Gastroesophageal sphincter (tissue), 4 donors: Measurements from ENCODE around the gene NUDT16L1. TPM values are rescaled to one million over a fixed set of nuclear protein-coding genes. Genes with fewer than 3 reads are reported as not detected.

Experiments used
- ATAC-seq: fragments of 150-250 bp; one replicate; pipeline ENCODE4 v1.9.1; 2016; ENCODE audit warnings: mild to moderate bottlenecking, moderate library complexity
- H3K27ac ChIP-seq, 4 donors: fragments of 200-600 bp; sonication (generic) in 3 of 4; 1 replicate in 3 of 4; 2 replicates in 1 of 4; pipeline ENCODE4 v1.5.1; 2016 to 2019
- H3K27me3 ChIP-seq: fragments of 200-600 bp; sonication (generic); one replicate; pipeline ENCODE4 v1.5.1; 2019
- H3K36me3 ChIP-seq, 2 donors: fragments of 200-600 bp; sonication (generic); one replicate each; pipeline ENCODE4 v1.5.1; 2019; ENCODE audit warnings: control low read depth in 1 of 2
- H3K4me1 ChIP-seq, 3 donors: fragments of 200-600 bp; sonication (generic); 1 replicate in 2 of 3; 2 replicates in 1 of 3; pipeline ENCODE4 v1.5.1; 2016 to 2019; ENCODE audit warnings: control low read depth in 2 of 3
- H3K4me3 ChIP-seq, 2 donors: fragments of 200-600 bp; sonication (generic); one replicate each; pipeline ENCODE4 v1.5.1; 2019; ENCODE audit warnings: mild to moderate bottlenecking in 1 of 2, moderate library complexity in 1 of 2
- H3K9me3 ChIP-seq, 3 donors: fragments of 200-600 bp; sonication (generic); one replicate each; pipeline ENCODE4 v1.5.1; 2017 to 2019; ENCODE audit warnings: control low read depth in 2 of 3
- CTCF ChIP-seq, 4 experiments: fragments of 200-600 bp in 2 of 4; fragments of 450-650 bp in 2 of 4; sonication (generic) in 1 of 4; IDR thresholded peaks; one replicate each; pipeline ENCODE4 v1.5.1; 2017 to 2019; ENCODE audit warnings: antibody characterized with exemption in 4 of 4, mild to moderate bottlenecking in 2 of 4, moderate library complexity in 2 of 4
- EP300 ChIP-seq: sonication (generic); formaldehyde crosslinking; IDR thresholded peaks from one replicate; pipeline ENCODE4 v1.6.1; 2017; ENCODE audit warnings: antibody characterized with exemption, mild to moderate bottlenecking
- POLR2A ChIP-seq, 2 donors: fragments of 450-650 bp; IDR thresholded peaks; one replicate each; pipeline ENCODE4 v1.6.1; 2017; ENCODE audit warnings: antibody characterized with exemption in 2 of 2, mild to moderate bottlenecking in 2 of 2, moderate library complexity in 1 of 2
- POLR2AphosphoS5 ChIP-seq: sonication (generic); formaldehyde crosslinking; IDR thresholded peaks from one replicate; pipeline ENCODE4 v1.6.1; 2017; ENCODE audit warnings: antibody characterized with exemption
- whole genome bisulfite sequencing, 2 donors: methylation state at CpG; one replicate each; pipeline ENCODE4 v1.1.5; 2018; ENCODE audit warnings: low coverage in 1 of 2; 5-methylcytosine and 5-hydroxymethylcytosine counted together
- total RNA-seq, 4 donors: library from RNA; depleted of rRNA; stranded (reverse); fragments of >200 nt; gene quantifications; one replicate each; pipeline ENCODE4 v1.1.0, GENCODE V29; 2016

NUDT16L1 gene
- total RNA-seq, 4 donors from 2014 or later: 14.8 to 26.3 (median 21.4) TPM

- H3K4me3 ChIP-seq: no peak overlapping the region
- H3K27ac ChIP-seq: no peak overlapping the region
- peaks cover 0 to 18% (median 5%) of the 10 kb centered on the region in 3 donors for H3K4me1 ChIP-seq
- WGBS, 2 donors: 65 to 76% methylated on average over 3 to 10 of the region's 23 CpGs
- ATAC-seq: no peak
- H3K9me3 ChIP-seq: no peaks in the 10 kb centered on the region
- peaks cover 0 to 96% of the 10 kb centered on the region in 2 donors for H3K36me3 ChIP-seq
- no peaks in the 10 kb centered on the region for H3K27me3 ChIP-seq
- TF ChIP-seq POLR2AphosphoS5 (no peak), CTCF (IDR thresholded peaks at IDR 0.05) (no peak), POLR2A (IDR thresholded peaks at IDR 0.05) (no peak), EP300 (no peak)
Measured at GRCh38 chr16:4675864-4676786, 17.2 kb upstream of the NUDT16L1 start.

GRCh38 chr16:4676831-4677230, 16.5 kb upstream of the NUDT16L1 start:
- WGBS, 2 donors: 69 to 100% methylated on average over 1 to 3 of the region's 11 CpGs
- no peak for ATAC-seq
- Histone ChIP-seq H3K4me3 (no peak overlapping the region), H3K9me3 (no peaks in the 10 kb centered on the region), H3K27me3 (no peaks in the 10 kb centered on the region), H3K4me1 (peaks cover 0 to 25% (median 5%) of the 10 kb centered on the region in 3 donors), H3K36me3 (peaks cover 0 to 96% of the 10 kb centered on the region in 2 donors), H3K27ac (no peak overlapping the region)
- TF ChIP-seq CTCF (IDR thresholded peaks at IDR 0.05) (no peak), POLR2A (IDR thresholded peaks at IDR 0.05) (no peak), EP300 (no peak), POLR2AphosphoS5 (no peak)

GRCh38 chr16:4677390-4677789, 16.0 kb upstream of the NUDT16L1 start:
- Histone ChIP-seq H3K27me3 (no peaks in the 10 kb centered on the region), H3K9me3 (no peaks in the 10 kb centered on the region), H3K4me1 (peaks cover 0 to 30% (median 5%) of the 10 kb centered on the region in 3 donors), H3K27ac (no peak overlapping the region), H3K36me3 (peaks cover 0 to 96% of the 10 kb centered on the region in 2 donors), H3K4me3 (no peak overlapping the region)
- WGBS, 2 donors: 100% methylated on average over 2 of the region's 17 CpGs; no CpG with 5 or more reads in 1 of the 2 donors
- no peak for TF ChIP-seq CTCF (IDR thresholded peaks at IDR 0.05)
- no peak for TF ChIP-seq POLR2AphosphoS5
- TF ChIP-seq POLR2A (IDR thresholded peaks at IDR 0.05): no peak
- TF ChIP-seq EP300: no peak
- ATAC-seq: no peak

GRCh38 chr16:4677994-4678393, 15.4 kb upstream of the NUDT16L1 start:
- ATAC-seq: no peak
- TF ChIP-seq CTCF (IDR thresholded peaks at IDR 0.05): no peak
- no peak for TF ChIP-seq POLR2AphosphoS5
- no peak for TF ChIP-seq EP300
- TF ChIP-seq POLR2A (IDR thresholded peaks at IDR 0.05): no peak

More at GRCh38 chr16:4677994-4678393, 15.4 kb upstream of the NUDT16L1 start:
- H3K27me3 ChIP-seq: no peaks in the 10 kb centered on the region
- H3K36me3 ChIP-seq: peaks cover 0 to 97% of the 10 kb centered on the region in 2 donors
- 92% methylated on average over 3 of the region's 9 CpGs; no CpG with 5 or more reads in 1 of the 2 donors for WGBS, 2 donors
- no peak overlapping the region for H3K4me3 ChIP-seq
- peaks cover 0 to 36% (median 5%) of the 10 kb centered on the region in 3 donors for H3K4me1 ChIP-seq
- H3K9me3 ChIP-seq: no peaks in the 10 kb centered on the region
- H3K27ac ChIP-seq: no peak overlapping the region
